ENCODE measurements around the gene KLRF1.

- TF ChIP-seq CTCF (IDR thresholded peaks at IDR 0.05; ENCODE audit: insufficient read depth, low read length) = no peak
- TF ChIP-seq SPI1 (IDR thresholded peaks at IDR 0.05; ENCODE audit: borderline replicate concordance, low read depth) = peak; percentile 70
Observed at GRCh38 chr12:9856894-9857293, 29.6 kb downstream of the KLRF1 start.
